Kidney epithelial cell (primary cell): ENCODE data around the gene LIPG. TPM values are rescaled to one million over a fixed set of nuclear protein-coding genes. Genes with fewer than 3 reads are reported as not detected.

ENCODE experiments used
- DNase-seq: peaks from one replicate; pipeline ENCODE4 v3.0.0-alpha.2; 2010; ENCODE audit warnings: low read depth
- H3K27me3 ChIP-seq: 2 replicates; pipeline ENCODE4 v1.6.0; 2011; ENCODE audit warnings: low read length; ENCODE audit not compliant: control insufficient read depth, insufficient read depth
- H3K36me3 ChIP-seq: 2 replicates; pipeline ENCODE4 v1.5.1; 2011; ENCODE audit warnings: low read length; ENCODE audit not compliant: control insufficient read depth, insufficient read depth
- H3K4me3 ChIP-seq: 2 replicates; pipeline ENCODE4 v1.5.1; 2011; ENCODE audit warnings: low read depth, mild to moderate bottlenecking, control low read depth, low read length
- CTCF ChIP-seq: IDR thresholded peaks from 2 replicates; pipeline ENCODE4 v1.5.1; 2011; ENCODE audit warnings: mild to moderate bottlenecking, moderate library complexity, low read length, control low read depth, inconsistent platforms; ENCODE audit not compliant: insufficient read depth, poor library complexity, severe bottlenecking
- total RNA-seq: library from RNA; depleted of rRNA; stranded (reverse); fragments of >200 nt; gene quantifications from 2 replicates; pipeline ENCODE4 v1.2.3, GENCODE V29; 2015

The LIPG gene
- total RNA-seq, 1 donor from 2014 or later: 196 TPM

GRCh38 chr18:49525981-49526380 lies 35.9 kb upstream of the LIPG start:
- no peak overlapping the region for H3K4me3 ChIP-seq
- no peaks in the 10 kb centered on the region for H3K36me3 ChIP-seq
- no peak for DNase-seq
- TF ChIP-seq CTCF: no peak
- H3K27me3 ChIP-seq: no peaks in the 10 kb centered on the region

- no peak overlapping the region for H3K4me3 ChIP-seq
- TF ChIP-seq CTCF: no peak
These were observed 34.1 kb upstream of the LIPG start for GRCh38 chr18:49527631-49528327.

GRCh38 chr18:49529596-49529995 lies 32.3 kb upstream of the LIPG start:
- H3K4me3 ChIP-seq: no peak overlapping the region
- no peaks in the 10 kb centered on the region for H3K27me3 ChIP-seq
- no peak for TF ChIP-seq CTCF
- no peak for DNase-seq
- H3K36me3 ChIP-seq: no peaks in the 10 kb centered on the region

More at GRCh38 chr18:49527631-49528327, 34.1 kb upstream of the LIPG start:
- no peaks in the 10 kb centered on the region for H3K36me3 ChIP-seq
- no peak for DNase-seq
- H3K27me3 ChIP-seq: no peaks in the 10 kb centered on the region

- DNase-seq: no peak
- Histone ChIP-seq H3K36me3 (no peaks in the 10 kb centered on the region), H3K4me3 (no peak overlapping the region), H3K27me3 (no peaks in the 10 kb centered on the region)
- TF ChIP-seq CTCF: no peak
These were observed 30.1 kb upstream of the LIPG start for GRCh38 chr18:49531678-49532153.

- TF ChIP-seq CTCF: no peak
These were observed 26.8 kb upstream of the LIPG start for GRCh38 chr18:49534846-49535601.

More at GRCh38 chr18:49534846-49535601, 26.8 kb upstream of the LIPG start:
- DNase-seq: no peak
- no peaks in the 10 kb centered on the region for H3K27me3 ChIP-seq
- no peaks in the 10 kb centered on the region for H3K36me3 ChIP-seq
- H3K4me3 ChIP-seq: no peak overlapping the region
